K562 (cell line): ENCODE data around the gene EMC8. TPM values are rescaled to one million over a fixed set of nuclear protein-coding genes. Genes with fewer than 3 reads are reported as not detected.

Source experiments
- BRCA1 ChIP-seq, 2 experiments: fragments of 450-650 bp in 1 of 2; sonication (generic) in 1 of 2; formaldehyde crosslinking in 1 of 2; IDR thresholded peaks; 2 replicates each; pipeline versions ENCODE4 v1.5.0 to v1.6.1; 2017 to 2020; ENCODE audit warnings: mild to moderate bottlenecking in 1 of 2, missing genetic modification reagents in 1 of 2
- SP2 ChIP-seq: IDR thresholded peaks from 2 replicates; pipeline ENCODE4 v1.6.1; 2011; ENCODE audit warnings: mild to moderate bottlenecking, low read depth, low read length, moderate library complexity; ENCODE audit not compliant: poor library complexity, severe bottlenecking; ENCODE audit errors: extremely low read depth
- ZNF274 ChIP-seq: IDR thresholded peaks from 2 replicates; pipeline ENCODE4 v1.6.1; 2011; ENCODE audit warnings: low read depth, mild to moderate bottlenecking, low read length, moderate library complexity, borderline replicate concordance
- polyA plus RNA-seq, 8 experiments: library from polyadenylated mRNA; depleted of rRNA in 4 of 8; stranded (reverse) in 5 of 8; unstranded in 3 of 8; fragments of >200 nt; fragmentation: Nextera tagmentation in 2 of 8; fragmentation: Illumina TruSeq in 1 of 8; extraction: Ambion mirVana in 2 of 8; extraction: Trizol in 1 of 8; gene quantifications; 2 replicates each; pipeline versions ENCODE4 v1.2.1 to v1.2.3, GENCODE V29; 2011 to 2014; ENCODE audit warnings: inconsistent platforms in 1 of 8, missing spikeins in 1 of 8
- total RNA-seq, 7 experiments: library from RNA; depleted of rRNA in 6 of 7; stranded (reverse); fragments of >200 nt in 6 of 7; fragmentation: Illumina TruSeq in 2 of 7; extraction: Trizol in 2 of 7; gene quantifications; 2 replicates each; pipeline versions ENCODE4 v1.2.1 to v1.2.3, GENCODE V29; 2011 to 2021; ENCODE audit warnings: low replicate concordance in 1 of 7
- TF ChIP-seq, protein P1 (sequence below), 2 experiments: fragments of 450-650 bp; IDR thresholded peaks; 2 replicates each; pipeline ENCODE4 v1.6.1; 2016; ENCODE audit warnings: mild to moderate bottlenecking in 2 of 2, borderline replicate concordance in 1 of 2, low read depth in 1 of 2, moderate library complexity in 1 of 2
- TF ChIP-seq, protein P2 (sequence below): fragments of 450-650 bp; IDR thresholded peaks from 2 replicates; pipeline ENCODE4 v1.6.1; 2016; ENCODE audit warnings: mild to moderate bottlenecking

EMC8 gene
- total and polyA plus RNA-seq, 9 of the 15 experiments (the other 6 are each of a cell fraction or from before 2014, with no cell fraction given) = 11.4 to 81.8 (median 48.6) TPM

DNA sequence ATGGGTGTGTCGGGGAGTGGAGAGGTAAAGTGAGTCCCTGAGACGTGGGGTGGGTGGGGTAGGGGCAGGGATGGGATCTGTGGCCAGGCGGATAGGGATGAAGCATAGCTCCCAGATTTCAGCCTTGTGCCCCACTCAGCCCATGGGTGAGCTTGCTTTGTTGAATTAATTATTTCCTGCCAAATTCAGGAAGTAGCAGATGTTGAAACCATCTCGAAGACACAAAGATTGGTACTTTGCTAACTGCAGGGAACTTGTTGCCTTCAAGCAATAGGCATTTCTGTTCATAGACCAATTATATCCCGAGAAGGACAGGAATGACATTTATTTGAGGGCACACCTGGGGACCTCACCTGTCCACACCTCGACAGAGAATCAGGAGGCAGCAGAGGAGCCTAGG is 37.5 kb downstream of the EMC8 start (continued):
- TF ChIP-seq, protein P1, sequence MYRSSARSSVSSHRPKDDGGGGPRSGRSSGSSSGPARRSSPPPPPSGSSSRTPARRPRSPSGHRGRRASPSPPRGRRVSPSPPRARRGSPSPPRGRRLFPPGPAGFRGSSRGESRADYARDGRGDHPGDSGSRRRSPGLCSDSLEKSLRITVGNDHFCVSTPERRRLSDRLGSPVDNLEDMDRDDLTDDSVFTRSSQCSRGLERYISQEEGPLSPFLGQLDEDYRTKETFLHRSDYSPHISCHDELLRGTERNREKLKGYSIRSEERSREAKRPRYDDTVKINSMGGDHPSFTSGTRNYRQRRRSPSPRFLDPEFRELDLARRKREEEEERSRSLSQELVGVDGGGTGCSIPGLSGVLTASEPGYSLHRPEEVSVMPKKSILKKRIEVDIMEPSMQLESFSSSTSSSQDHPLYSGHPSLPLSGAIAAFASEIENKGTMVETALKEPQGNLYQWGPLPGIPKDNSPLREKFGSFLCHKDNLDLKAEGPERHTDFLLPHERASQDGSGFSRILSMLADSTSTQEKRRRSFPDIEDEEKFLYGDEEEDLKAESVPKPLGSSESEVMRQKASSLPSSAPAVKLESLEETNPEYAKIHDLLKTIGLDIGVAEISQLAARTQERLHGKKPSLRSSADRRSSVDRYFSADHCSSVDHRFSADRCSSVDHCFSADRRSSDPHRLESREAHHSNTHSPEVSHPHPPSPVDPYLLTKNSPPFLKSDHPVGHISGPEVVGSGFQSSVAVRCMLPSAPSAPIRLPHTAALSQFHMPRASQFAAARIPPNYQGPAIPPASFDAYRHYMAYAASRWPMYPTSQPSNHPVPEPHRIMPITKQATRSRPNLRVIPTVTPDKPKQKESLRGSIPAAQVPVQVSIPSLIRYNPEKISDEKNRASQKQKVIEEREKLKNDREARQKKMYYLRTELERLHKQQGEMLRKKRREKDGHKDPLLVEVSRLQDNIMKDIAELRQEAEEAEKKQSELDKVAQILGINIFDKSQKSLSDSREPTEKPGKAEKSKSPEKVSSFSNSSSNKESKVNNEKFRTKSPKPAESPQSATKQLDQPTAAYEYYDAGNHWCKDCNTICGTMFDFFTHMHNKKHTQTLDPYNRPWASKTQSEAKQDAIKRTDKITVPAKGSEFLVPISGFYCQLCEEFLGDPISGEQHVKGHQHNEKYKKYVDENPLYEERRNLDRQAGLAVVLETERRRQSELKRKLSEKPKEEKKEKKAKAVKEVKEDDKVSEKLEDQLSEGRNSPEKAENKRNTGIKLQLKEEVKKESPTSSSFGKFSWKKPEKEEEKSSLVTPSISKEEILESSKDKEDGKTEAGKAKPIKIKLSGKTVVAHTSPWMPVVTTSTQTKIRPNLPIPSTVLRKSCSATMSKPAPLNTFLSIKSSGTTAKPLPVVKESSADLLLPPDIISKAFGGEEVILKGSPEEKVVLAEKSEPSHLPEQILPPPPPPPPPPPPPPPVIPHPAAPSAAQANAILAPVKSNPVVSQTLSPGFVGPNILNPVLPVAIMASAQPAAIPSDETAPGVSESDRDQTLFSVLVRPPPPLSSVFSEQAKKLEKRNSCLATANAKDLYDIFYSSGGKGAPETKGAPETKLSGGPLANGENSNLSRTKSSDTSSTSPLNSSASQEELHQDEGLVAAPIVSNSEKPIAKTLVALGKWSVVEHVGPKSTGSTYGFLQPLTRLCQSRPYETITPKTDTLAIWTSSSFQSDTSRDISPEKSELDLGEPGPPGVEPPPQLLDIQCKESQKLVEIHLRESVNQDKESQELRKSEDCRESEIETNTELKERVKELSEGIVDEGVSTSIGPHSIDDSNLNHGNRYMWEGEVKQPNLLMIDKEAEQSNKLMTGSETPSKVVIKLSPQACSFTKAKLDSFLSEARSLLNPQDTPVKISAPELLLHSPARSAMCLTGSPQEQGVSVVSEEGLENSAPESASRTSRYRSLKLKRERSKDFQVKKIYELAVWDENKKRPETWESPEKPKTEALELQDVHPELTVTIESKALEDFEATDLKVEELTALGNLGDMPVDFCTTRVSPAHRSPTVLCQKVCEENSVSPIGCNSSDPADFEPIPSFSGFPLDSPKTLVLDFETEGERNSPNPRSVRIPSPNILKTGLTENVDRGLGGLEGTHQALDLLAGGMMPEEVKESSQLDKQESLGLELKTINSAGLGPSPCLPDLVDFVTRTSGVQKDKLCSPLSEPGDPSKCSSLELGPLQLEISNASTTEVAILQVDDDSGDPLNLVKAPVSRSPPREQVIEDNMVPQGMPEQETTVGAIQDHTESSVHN (IDR thresholded peaks at IDR 0.05; ENCODE audit: borderline replicate concordance in 1 of 2, low read depth in 1 of 2) = no peak
- TF ChIP-seq, protein P2, sequence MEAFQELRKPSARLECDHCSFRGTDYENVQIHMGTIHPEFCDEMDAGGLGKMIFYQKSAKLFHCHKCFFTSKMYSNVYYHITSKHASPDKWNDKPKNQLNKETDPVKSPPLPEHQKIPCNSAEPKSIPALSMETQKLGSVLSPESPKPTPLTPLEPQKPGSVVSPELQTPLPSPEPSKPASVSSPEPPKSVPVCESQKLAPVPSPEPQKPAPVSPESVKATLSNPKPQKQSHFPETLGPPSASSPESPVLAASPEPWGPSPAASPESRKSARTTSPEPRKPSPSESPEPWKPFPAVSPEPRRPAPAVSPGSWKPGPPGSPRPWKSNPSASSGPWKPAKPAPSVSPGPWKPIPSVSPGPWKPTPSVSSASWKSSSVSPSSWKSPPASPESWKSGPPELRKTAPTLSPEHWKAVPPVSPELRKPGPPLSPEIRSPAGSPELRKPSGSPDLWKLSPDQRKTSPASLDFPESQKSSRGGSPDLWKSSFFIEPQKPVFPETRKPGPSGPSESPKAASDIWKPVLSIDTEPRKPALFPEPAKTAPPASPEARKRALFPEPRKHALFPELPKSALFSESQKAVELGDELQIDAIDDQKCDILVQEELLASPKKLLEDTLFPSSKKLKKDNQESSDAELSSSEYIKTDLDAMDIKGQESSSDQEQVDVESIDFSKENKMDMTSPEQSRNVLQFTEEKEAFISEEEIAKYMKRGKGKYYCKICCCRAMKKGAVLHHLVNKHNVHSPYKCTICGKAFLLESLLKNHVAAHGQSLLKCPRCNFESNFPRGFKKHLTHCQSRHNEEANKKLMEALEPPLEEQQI = no peak
- TF ChIP-seq SP2 = no peak
- TF ChIP-seq ZNF274 = no peak
- TF ChIP-seq BRCA1 (IDR thresholded peaks at IDR 0.05) = no peak
- no peak for TF ChIP-seq BRCA1 (CRISPR knock-in tag; IDR thresholded peaks at IDR 0.05)
- TF ChIP-seq, all 486 proteins: peak for 0
